Keratinocyte (primary cell): ENCODE results near the gene MMP11. TPM values are rescaled to one million over a fixed set of nuclear protein-coding genes. Genes with fewer than 3 reads are reported as not detected.

Experiments
- DNase-seq: peaks from one replicate; pipeline ENCODE4 v3.0.0-alpha.2; 2011; ENCODE audit warnings: low read depth, missing footprints, low spot score
- FAIRE-seq: peaks from 2 replicates; lab custom pipeline; 2011; peaks lifted over from hg19 to GRCh38; lab: Jason Lieb, UNC
- H2AFZ ChIP-seq: 2 replicates; pipeline ENCODE4 v1.6.0; 2012; ENCODE audit warnings: low read length, control low read depth, inconsistent platforms; ENCODE audit not compliant: control insufficient read depth
- H3K27ac ChIP-seq: 2 replicates; pipeline ENCODE4 v1.5.1; 2011; ENCODE audit warnings: low read length; ENCODE audit not compliant: control insufficient read depth, insufficient read depth
- H3K27me3 ChIP-seq: 3 replicates; pipeline ENCODE4 v1.6.0; 2011; ENCODE audit warnings: low read length; ENCODE audit not compliant: control insufficient read depth, insufficient read depth; ENCODE audit errors: extremely low read depth
- H3K36me3 ChIP-seq, 2 experiments: 2 replicates in 1 of 2; 3 replicates in 1 of 2; pipeline ENCODE4 v1.5.1; 2011; ENCODE audit warnings: low read length in 2 of 2, mild to moderate bottlenecking in 1 of 2; ENCODE audit not compliant: control insufficient read depth in 2 of 2, insufficient read depth in 2 of 2; ENCODE audit errors: extremely low read depth in 1 of 2
- H3K4me1 ChIP-seq: 3 replicates; pipeline ENCODE4 v1.5.1; 2011; ENCODE audit warnings: low read length; ENCODE audit not compliant: control insufficient read depth, insufficient read depth; ENCODE audit errors: extremely low read depth
- H3K4me2 ChIP-seq: 3 replicates; pipeline ENCODE4 v1.6.0; 2011; ENCODE audit warnings: low read depth, low read length; ENCODE audit not compliant: control insufficient read depth, insufficient read depth; ENCODE audit errors: extremely low read depth
- H3K4me3 ChIP-seq, 3 experiments: fragments of 200-600 bp in 1 of 3; sonication (generic) in 1 of 3; 2 replicates in 2 of 3; 3 replicates in 1 of 3; pipeline ENCODE4 v1.5.1; 2011 to 2016; ENCODE audit warnings: low read length in 3 of 3, mild to moderate bottlenecking in 3 of 3, control low read depth in 2 of 3, inconsistent platforms in 1 of 3, low read depth in 1 of 3, mixed read lengths in 1 of 3, mixed run types in 1 of 3, moderate library complexity in 1 of 3; ENCODE audit not compliant: control insufficient read depth in 2 of 3, insufficient read depth in 2 of 3; ENCODE audit errors: extremely low read depth in 1 of 3
- H3K79me2 ChIP-seq: 2 replicates; pipeline ENCODE4 v1.6.0; 2012; ENCODE audit warnings: low read length; ENCODE audit not compliant: control insufficient read depth, insufficient read depth
- H3K9ac ChIP-seq: 3 replicates; pipeline ENCODE4 v1.6.0; 2011; ENCODE audit warnings: low read length; ENCODE audit not compliant: control insufficient read depth, insufficient read depth; ENCODE audit errors: extremely low read depth
- H3K9me1 ChIP-seq: 3 replicates; pipeline ENCODE4 v1.6.0; 2011; ENCODE audit warnings: low read length; ENCODE audit not compliant: control insufficient read depth, insufficient read depth; ENCODE audit errors: extremely low read depth
- H3K9me3 ChIP-seq: 2 replicates; pipeline ENCODE4 v1.5.1; 2012; ENCODE audit warnings: low read depth, low read length; ENCODE audit not compliant: control insufficient read depth
- H4K20me1 ChIP-seq: 3 replicates; pipeline ENCODE4 v1.6.0; 2011; ENCODE audit warnings: low read length; ENCODE audit not compliant: control insufficient read depth, insufficient read depth; ENCODE audit errors: extremely low read depth
- EZH2 ChIP-seq: IDR thresholded peaks from one replicate; pipeline ENCODE4 v1.6.1; 2012; ENCODE audit warnings: inconsistent platforms, mild to moderate bottlenecking, low read length, moderate library complexity
- dilution Hi-C: fragments of 300-500 bp; cut with MboI; formaldehyde crosslinking; loops from one replicate; pipeline ENCODE4 v1.7.0; 2020; ENCODE audit warnings: low sequenced_read_pairs; ENCODE audit not compliant: extremely low pct_ligation_motif_present
- polyA plus RNA-seq, 5 experiments: library from polyadenylated mRNA; depleted of rRNA in 3 of 5; stranded (reverse) in 3 of 5; stranded (forward) in 1 of 5; unstranded in 1 of 5; fragments of >200 nt; gene quantifications; 1 replicate in 1 of 5; 2 replicates in 3 of 5; 3 replicates in 1 of 5; pipeline versions ENCODE4 v1.2.1 to v1.2.3, GENCODE V29; 2011 to 2012; ENCODE audit warnings: missing spikeins in 2 of 5, low read depth in 1 of 5, low replicate concordance in 1 of 5
- TF ChIP-seq, protein P1 (sequence below), 3 experiments: IDR thresholded peaks in 1 of 3; conservative IDR thresholded peaks in 1 of 3; optimal IDR thresholded peaks in 1 of 3; 2 replicates in 2 of 3; 3 replicates in 1 of 3; pipeline versions ENCODE3 to v1.5.1; 2011; ENCODE audit warnings: low read length in 3 of 3, mild to moderate bottlenecking in 3 of 3, moderate library complexity in 2 of 3, control low read depth in 1 of 3, inconsistent platforms in 1 of 3; ENCODE audit not compliant: insufficient read depth in 2 of 3; ENCODE audit errors: extremely low read depth in 1 of 3

MMP11 gene
- polyA plus RNA-seq, 1 donor (not counting 4 experiments of a cell fraction or from before 2014, with no cell fraction given): 0.13 TPM

DNA sequence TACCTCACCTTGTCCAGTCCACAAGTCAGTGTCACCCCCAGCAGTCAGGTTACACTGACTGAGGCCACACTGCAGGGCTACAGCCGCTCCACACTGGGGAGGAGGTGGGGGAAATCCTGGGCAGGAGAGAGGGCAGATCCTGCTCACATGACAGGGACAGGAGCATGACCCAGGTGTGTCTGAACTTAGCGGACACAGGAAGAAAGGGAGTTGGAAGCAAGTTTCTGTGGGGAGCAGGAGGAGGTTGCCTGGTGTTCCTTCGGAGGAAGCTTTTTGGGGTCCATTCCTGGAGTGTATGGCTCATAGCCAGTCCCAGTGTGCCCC lies 5.9 kb downstream of the MMP11 start:
- H3K9me1 ChIP-seq: no peaks in the 10 kb centered on the region
- H3K79me2 ChIP-seq: no peaks in the 10 kb centered on the region
- no peaks in the 10 kb centered on the region for H3K9me3 ChIP-seq
- no peaks in the 10 kb centered on the region for H4K20me1 ChIP-seq
- no peak overlapping the region for H3K4me2 ChIP-seq
- no peak overlapping the region for H3K27ac ChIP-seq
- TF ChIP-seq EZH2: no peak
- TF ChIP-seq, protein P1, sequence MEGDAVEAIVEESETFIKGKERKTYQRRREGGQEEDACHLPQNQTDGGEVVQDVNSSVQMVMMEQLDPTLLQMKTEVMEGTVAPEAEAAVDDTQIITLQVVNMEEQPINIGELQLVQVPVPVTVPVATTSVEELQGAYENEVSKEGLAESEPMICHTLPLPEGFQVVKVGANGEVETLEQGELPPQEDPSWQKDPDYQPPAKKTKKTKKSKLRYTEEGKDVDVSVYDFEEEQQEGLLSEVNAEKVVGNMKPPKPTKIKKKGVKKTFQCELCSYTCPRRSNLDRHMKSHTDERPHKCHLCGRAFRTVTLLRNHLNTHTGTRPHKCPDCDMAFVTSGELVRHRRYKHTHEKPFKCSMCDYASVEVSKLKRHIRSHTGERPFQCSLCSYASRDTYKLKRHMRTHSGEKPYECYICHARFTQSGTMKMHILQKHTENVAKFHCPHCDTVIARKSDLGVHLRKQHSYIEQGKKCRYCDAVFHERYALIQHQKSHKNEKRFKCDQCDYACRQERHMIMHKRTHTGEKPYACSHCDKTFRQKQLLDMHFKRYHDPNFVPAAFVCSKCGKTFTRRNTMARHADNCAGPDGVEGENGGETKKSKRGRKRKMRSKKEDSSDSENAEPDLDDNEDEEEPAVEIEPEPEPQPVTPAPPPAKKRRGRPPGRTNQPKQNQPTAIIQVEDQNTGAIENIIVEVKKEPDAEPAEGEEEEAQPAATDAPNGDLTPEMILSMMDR (optimal IDR thresholded peaks at IDR 0.05 in 1 of 3, IDR thresholded peaks at IDR 0.05 in 1 of 3, conservative IDR thresholded peaks at IDR 0.05 in 1 of 3; ENCODE audit: extremely low read depth in 1 of 3, insufficient read depth in 2 of 3, low read length in 3 of 3): no peak
- dilution Hi-C loops: no loop called here
- H2AFZ ChIP-seq: no peak overlapping the region
- H3K4me3 ChIP-seq: no peak overlapping the region
- FAIRE-seq (no peak), DNase-seq (no peak)
- H3K9ac ChIP-seq: no peak overlapping the region
- H3K4me1 ChIP-seq: peaks cover 15% of the 10 kb centered on the region
- no peaks in the 10 kb centered on the region for H3K36me3 ChIP-seq
- H3K27me3 ChIP-seq: peaks cover 5% of the 10 kb centered on the region

DNA sequence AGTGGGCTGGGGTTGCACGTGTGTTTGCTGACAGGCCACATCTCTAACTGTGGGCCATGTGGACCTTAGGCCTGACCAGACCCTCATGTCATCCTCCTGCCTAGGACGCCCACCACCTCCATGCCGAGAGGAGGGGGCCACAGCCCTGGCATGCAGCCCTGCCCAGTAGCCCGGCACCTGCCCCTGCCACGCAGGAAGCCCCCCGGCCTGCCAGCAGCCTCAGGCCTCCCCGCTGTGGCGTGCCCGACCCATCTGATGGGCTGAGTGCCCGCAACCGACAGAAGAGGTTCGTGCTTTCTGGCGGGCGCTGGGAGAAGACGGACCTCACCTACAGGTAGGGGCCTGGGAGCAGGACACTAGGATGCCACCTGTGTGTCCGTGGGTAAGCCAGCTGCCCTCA lies 6.4 kb downstream of the MMP11 start:
- Histone ChIP-seq H3K4me3 (no peak overlapping the region), H2AFZ (no peak overlapping the region), H3K9me1 (no peaks in the 10 kb centered on the region), H3K36me3 (no peaks in the 10 kb centered on the region), H3K9me3 (no peaks in the 10 kb centered on the region), H4K20me1 (no peaks in the 10 kb centered on the region), H3K9ac (no peak overlapping the region), H3K27ac (no peak overlapping the region), H3K4me1 (peaks cover 15% of the 10 kb centered on the region), H3K79me2 (no peaks in the 10 kb centered on the region), H3K27me3 (peaks cover 1% of the 10 kb centered on the region), H3K4me2 (no peak overlapping the region)
- TF ChIP-seq, protein P1 (optimal IDR thresholded peaks at IDR 0.05 in 1 of 3, IDR thresholded peaks at IDR 0.05 in 1 of 3, conservative IDR thresholded peaks at IDR 0.05 in 1 of 3; ENCODE audit: extremely low read depth in 1 of 3, insufficient read depth in 2 of 3, low read length in 3 of 3): no peak
- TF ChIP-seq EZH2: no peak
- dilution Hi-C loops: no loop called here
- DNase-seq: no peak
- FAIRE-seq: no peak
